Endothelial cell of umbilical vein (primary cell): ENCODE measurements around the gene BMPR1B. TPM values are rescaled to one million over a fixed set of nuclear protein-coding genes. Genes with fewer than 3 reads are reported as not detected.

Experiments
- BruUV-seq: library from RNA; stranded (reverse); fragments of 400-500 nt; replicated peaks from 2 replicates; lab custom pipeline; 2021; lab: Mats Ljungman, UMichigan
- CTCF ChIA-PET: fragments of 300-600, 350-600 bp; sonication (Branson Sonifier 250); formaldehyde crosslinking; loops from one replicate; lab custom pipeline; 2021; ENCODE audit warnings: antibody characterized with exemption, inconsistent platforms; lab: Charles Lee
- POLR2A ChIA-PET: fragments of 300-600, 350-600 bp; sonication (Branson Sonifier 250); formaldehyde crosslinking; loops from one replicate; lab custom pipeline; 2021; ENCODE audit warnings: antibody characterized with exemption, inconsistent platforms; lab: Charles Lee
- DNase-seq: peaks from one replicate; pipeline ENCODE4 v3.0.0-alpha.2; 2011; ENCODE audit warnings: low read depth, low spot score
- FAIRE-seq: peaks from 2 replicates; lab custom pipeline; 2011; peaks lifted over from hg19 to GRCh38; lab: Jason Lieb, UNC
- H2AFZ ChIP-seq: 2 replicates; pipeline ENCODE4 v1.6.0; 2012; ENCODE audit warnings: low read depth, low read length, control low read depth, inconsistent platforms
- H3K27ac ChIP-seq: 2 replicates; pipeline ENCODE4 v1.5.1; 2011; ENCODE audit warnings: low read depth, mild to moderate bottlenecking, control low read depth, low read length, moderate library complexity; ENCODE audit not compliant: insufficient read depth
- H3K27me3 ChIP-seq, 2 experiments: 2 replicates each; pipeline versions ENCODE4 v1.6.0 to v1.6.1; 2011; ENCODE audit warnings: low read length in 2 of 2, mixed read lengths in 1 of 2; ENCODE audit not compliant: control insufficient read depth in 2 of 2, insufficient read depth in 2 of 2
- H3K36me3 ChIP-seq, 2 experiments: 2 replicates in 1 of 2; 3 replicates in 1 of 2; pipeline ENCODE4 v1.5.1; 2011; ENCODE audit warnings: low read length in 2 of 2, mild to moderate bottlenecking in 1 of 2, moderate library complexity in 1 of 2; ENCODE audit not compliant: control insufficient read depth in 2 of 2, insufficient read depth in 2 of 2; ENCODE audit errors: extremely low read depth in 1 of 2
- H3K4me1 ChIP-seq: 3 replicates; pipeline ENCODE4 v1.5.1; 2011; ENCODE audit warnings: mild to moderate bottlenecking, low read length; ENCODE audit not compliant: control insufficient read depth, insufficient read depth; ENCODE audit errors: extremely low read depth
- H3K4me2 ChIP-seq: 2 replicates; pipeline ENCODE4 v1.6.1; 2011; ENCODE audit warnings: low read length, control low read depth, mixed read lengths; ENCODE audit not compliant: insufficient read depth
- H3K4me3 ChIP-seq, 3 experiments: fragments of 200-600 bp in 1 of 3; sonication (generic), shearing (Covaris generic) in 1 of 3; replicated peaks in 1 of 3; 2 replicates each; pipeline ENCODE4 v1.5.1; 2011 to 2016; ENCODE audit warnings: control low read depth in 3 of 3, low read length in 3 of 3, mild to moderate bottlenecking in 2 of 3, inconsistent platforms in 1 of 3, low read depth in 1 of 3, moderate library complexity in 1 of 3; ENCODE audit not compliant: insufficient read depth in 1 of 3
- H3K79me2 ChIP-seq: 2 replicates; pipeline ENCODE4 v1.6.0; 2012; ENCODE audit warnings: low read length, inconsistent platforms; ENCODE audit not compliant: control insufficient read depth, insufficient read depth
- H3K9ac ChIP-seq: replicated peaks from 2 replicates; pipeline ENCODE3; 2011; ENCODE audit warnings: low read length, control low read depth; ENCODE audit not compliant: insufficient read depth; ENCODE audit errors: extremely low read depth
- H3K9me1 ChIP-seq: replicated peaks from 3 replicates; pipeline ENCODE4 v1.6.0; 2011; ENCODE audit warnings: mild to moderate bottlenecking, low read length; ENCODE audit not compliant: control insufficient read depth, insufficient read depth; ENCODE audit errors: extremely low read depth
- H3K9me3 ChIP-seq: replicated peaks from 2 replicates; pipeline ENCODE4 v1.5.1; 2012; ENCODE audit warnings: low read length, inconsistent platforms; ENCODE audit not compliant: control insufficient read depth, insufficient read depth
- H4K20me1 ChIP-seq: replicated peaks from 2 replicates; pipeline ENCODE3; 2011; ENCODE audit warnings: mild to moderate bottlenecking, low read length; ENCODE audit not compliant: control insufficient read depth, insufficient read depth; ENCODE audit errors: extremely low read depth
- EZH2 ChIP-seq: IDR thresholded peaks from 2 replicates; pipeline ENCODE4 v1.6.1; 2012; ENCODE audit warnings: borderline replicate concordance, low read depth, mild to moderate bottlenecking, moderate library complexity, low read length, inconsistent platforms; ENCODE audit not compliant: severe bottlenecking
- FOS ChIP-seq: IDR thresholded peaks from 2 replicates; pipeline ENCODE4 v1.6.1; 2011; ENCODE audit warnings: mild to moderate bottlenecking, low read length, moderate library complexity, borderline replicate concordance; ENCODE audit not compliant: insufficient read depth
- GATA2 ChIP-seq: IDR thresholded peaks from 2 replicates; pipeline ENCODE4 v1.7.0; 2011; ENCODE audit warnings: low read depth, mild to moderate bottlenecking, moderate library complexity, mixed read lengths, low read length; ENCODE audit not compliant: insufficient read length, insufficient read depth
- JUN ChIP-seq: IDR thresholded peaks from 2 replicates; pipeline ENCODE4 v1.6.1; 2011; ENCODE audit warnings: borderline replicate concordance, low read depth; ENCODE audit not compliant: insufficient read length, insufficient read depth
- MYC ChIP-seq: IDR thresholded peaks from one replicate; pipeline ENCODE4 v1.6.1; 2011; ENCODE audit warnings: mild to moderate bottlenecking, low read depth, low read length
- POLR2A ChIP-seq: IDR thresholded peaks from 2 replicates; pipeline ENCODE4 v1.6.1; 2012; ENCODE audit warnings: low read depth, mild to moderate bottlenecking, control low read depth, low read length
- POLR2AphosphoS5 ChIP-seq: IDR thresholded peaks from 2 replicates; pipeline ENCODE4 v1.6.1; 2012; ENCODE audit warnings: low read depth, mild to moderate bottlenecking, control low read depth, low read length, moderate library complexity; ENCODE audit not compliant: insufficient read depth
- dilution Hi-C: fragments of 300-500 bp; cut with MboI; formaldehyde crosslinking; loops from one replicate; pipeline ENCODE4 v1.15.0; 2019; ENCODE audit warnings: low sequenced_read_pairs; ENCODE audit not compliant: extremely low pct_ligation_motif_present
- intact Hi-C: fragments of 100-400 bp; cut with micrococcal nuclease; formaldehyde crosslinking; loops from one replicate; pipeline ENCODE4 v1.10.0; 2022
- polyA plus RNA-seq, 4 experiments: library from polyadenylated mRNA; depleted of rRNA in 3 of 4; stranded (reverse) in 3 of 4; unstranded in 1 of 4; fragments of >200 nt; gene quantifications; 2 replicates each; pipeline versions ENCODE4 v1.2.1 to v1.2.3, GENCODE V29; 2011 to 2012; ENCODE audit warnings: missing spikeins in 1 of 4
- total RNA-seq: library from RNA; stranded (reverse); gene quantifications from 2 replicates; pipeline ENCODE4 v1.2.3, GENCODE V29; 2021
- TF ChIP-seq, protein P1 (sequence below), 2 donors: IDR thresholded peaks; 1 replicate in 1 of 2; 2 replicates in 1 of 2; pipeline ENCODE4 v1.5.1; 2011; ENCODE audit warnings: low read length in 2 of 2, mild to moderate bottlenecking in 2 of 2, moderate library complexity in 2 of 2, control low read depth in 1 of 2, inconsistent platforms in 1 of 2, low read depth in 1 of 2; ENCODE audit not compliant: insufficient read depth in 1 of 2; ENCODE audit errors: extremely low read depth in 1 of 2
- TF ChIP-seq, protein P2 (sequence below): IDR thresholded peaks from 2 replicates; pipeline ENCODE4 v1.6.1; 2011; ENCODE audit not compliant: insufficient read depth, insufficient read length

Gene BMPR1B
- total and polyA plus RNA-seq, 2 donors (not counting 3 experiments of a cell fraction or from before 2014, with no cell fraction given): 0.28 to 2.1 TPM

DNA sequence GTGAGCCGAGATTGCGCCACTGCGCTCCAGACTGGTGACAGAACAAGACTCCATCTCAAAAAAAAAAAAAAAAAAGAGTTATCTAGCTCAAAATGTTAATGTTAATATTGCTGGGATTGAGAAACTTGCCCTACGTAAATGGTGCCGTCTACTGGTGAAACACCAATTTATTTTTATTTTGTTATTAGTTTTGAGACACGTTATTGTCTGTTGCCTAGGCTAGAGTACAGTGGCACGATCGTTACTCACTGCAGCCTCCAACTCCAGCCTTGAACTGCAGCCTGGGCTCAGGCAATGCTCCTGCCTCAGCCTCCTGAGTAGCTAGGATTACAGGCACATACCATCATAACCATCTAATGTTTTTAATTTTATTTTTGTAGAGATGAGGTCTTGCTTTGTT lies 262.8 kb downstream of the BMPR1B start:
- no peaks in the 10 kb centered on the region for H3K36me3 ChIP-seq
- CTCF ChIA-PET: interaction anchor here (1.3 kb wide), 1 partner anchor 242 kb away, joined by 4 read pairs; no protein-coding TSS in a partner anchor
- intact Hi-C loops: no loop called here

DNA sequence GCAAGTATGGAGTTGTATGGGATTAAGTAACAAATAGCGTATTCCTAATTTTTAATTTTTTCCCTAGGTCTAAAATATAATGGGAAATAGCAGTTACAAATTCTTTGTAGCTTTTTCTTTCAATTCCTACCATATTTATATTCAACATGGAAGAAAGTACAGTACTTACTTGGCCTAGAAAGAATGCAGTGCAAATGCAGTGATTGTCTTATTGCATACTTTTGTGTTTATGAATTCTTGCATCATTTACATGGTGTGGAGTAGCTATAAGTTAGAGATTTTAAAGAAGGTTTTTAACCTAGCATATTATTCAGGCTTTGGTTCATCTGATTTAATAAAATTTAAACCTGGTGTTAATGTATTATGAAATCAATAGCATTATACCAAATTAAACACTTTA lies 263.3 kb downstream of the BMPR1B start:
- ChIA-PET CTCF (interaction anchor here (1.0 to 1.3 kb wide), 2 partner anchors 10 to 242 kb away, joined by 3 to 4 read pairs; no protein-coding TSS in a partner anchor), POLR2A (no interaction called here)
- TF ChIP-seq FOS (no peak), MYC (no peak), EZH2 (no peak), POLR2AphosphoS5 (no peak), GATA2 (no peak), JUN (no peak), POLR2A (no peak)
- TF ChIP-seq, protein P1, sequence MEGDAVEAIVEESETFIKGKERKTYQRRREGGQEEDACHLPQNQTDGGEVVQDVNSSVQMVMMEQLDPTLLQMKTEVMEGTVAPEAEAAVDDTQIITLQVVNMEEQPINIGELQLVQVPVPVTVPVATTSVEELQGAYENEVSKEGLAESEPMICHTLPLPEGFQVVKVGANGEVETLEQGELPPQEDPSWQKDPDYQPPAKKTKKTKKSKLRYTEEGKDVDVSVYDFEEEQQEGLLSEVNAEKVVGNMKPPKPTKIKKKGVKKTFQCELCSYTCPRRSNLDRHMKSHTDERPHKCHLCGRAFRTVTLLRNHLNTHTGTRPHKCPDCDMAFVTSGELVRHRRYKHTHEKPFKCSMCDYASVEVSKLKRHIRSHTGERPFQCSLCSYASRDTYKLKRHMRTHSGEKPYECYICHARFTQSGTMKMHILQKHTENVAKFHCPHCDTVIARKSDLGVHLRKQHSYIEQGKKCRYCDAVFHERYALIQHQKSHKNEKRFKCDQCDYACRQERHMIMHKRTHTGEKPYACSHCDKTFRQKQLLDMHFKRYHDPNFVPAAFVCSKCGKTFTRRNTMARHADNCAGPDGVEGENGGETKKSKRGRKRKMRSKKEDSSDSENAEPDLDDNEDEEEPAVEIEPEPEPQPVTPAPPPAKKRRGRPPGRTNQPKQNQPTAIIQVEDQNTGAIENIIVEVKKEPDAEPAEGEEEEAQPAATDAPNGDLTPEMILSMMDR (IDR thresholded peaks at IDR 0.05; ENCODE audit: extremely low read depth in 1 of 2, insufficient read depth in 1 of 2, low read depth in 1 of 2, low read length in 2 of 2): no peak
- TF ChIP-seq, protein P2, sequence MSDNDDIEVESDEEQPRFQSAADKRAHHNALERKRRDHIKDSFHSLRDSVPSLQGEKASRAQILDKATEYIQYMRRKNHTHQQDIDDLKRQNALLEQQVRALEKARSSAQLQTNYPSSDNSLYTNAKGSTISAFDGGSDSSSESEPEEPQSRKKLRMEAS: no peak
- no peak for DNase-seq
- no peak overlapping the region for H3K9ac ChIP-seq
- H3K9me1 ChIP-seq: no peaks in the 10 kb centered on the region
- no peak overlapping the region for H2AFZ ChIP-seq
- no peaks in the 10 kb centered on the region for H3K79me2 ChIP-seq
- H3K36me3 ChIP-seq: no peaks in the 10 kb centered on the region
- H3K4me3 ChIP-seq: no peak overlapping the region
- H3K4me1 ChIP-seq: peaks cover 4% of the 10 kb centered on the region
- intact Hi-C loops (no loop called here), dilution Hi-C loops (no loop called here)
- no peak for FAIRE-seq
- no peaks in the 10 kb centered on the region for H3K9me3 ChIP-seq
- no peak overlapping the region for H3K4me2 ChIP-seq
- no peak overlapping the region for H3K27ac ChIP-seq
- no TSS peak for BruUV-seq
- no peaks in the 10 kb centered on the region for H3K27me3 ChIP-seq
- no peaks in the 10 kb centered on the region for H4K20me1 ChIP-seq

More for the DNA sequence above, 262.8 kb downstream of the BMPR1B start:
- no peak overlapping the region for H3K4me3 ChIP-seq
- no TSS peak for BruUV-seq
- H2AFZ ChIP-seq: no peak overlapping the region
- H4K20me1 ChIP-seq: no peaks in the 10 kb centered on the region
- no peak overlapping the region for H3K27ac ChIP-seq
- H3K9ac ChIP-seq: no peak overlapping the region
- H3K9me3 ChIP-seq: no peaks in the 10 kb centered on the region
- H3K27me3 ChIP-seq: no peaks in the 10 kb centered on the region
- TF ChIP-seq GATA2: no peak
- no peak for TF ChIP-seq POLR2A
- TF ChIP-seq, protein P1 (IDR thresholded peaks at IDR 0.05; ENCODE audit: extremely low read depth in 1 of 2, insufficient read depth in 1 of 2, low read depth in 1 of 2, low read length in 2 of 2): no peak
- no peak for TF ChIP-seq POLR2AphosphoS5
- TF ChIP-seq EZH2: no peak
- TF ChIP-seq MYC: no peak
- no peak for TF ChIP-seq FOS
- dilution Hi-C loops: no loop called here
- H3K9me1 ChIP-seq: no peaks in the 10 kb centered on the region
- H3K4me2 ChIP-seq: no peak overlapping the region
- no peaks in the 10 kb centered on the region for H3K79me2 ChIP-seq
- peaks cover 4% of the 10 kb centered on the region for H3K4me1 ChIP-seq
- FAIRE-seq (no peak), DNase-seq (no peak)
- POLR2A ChIA-PET: no interaction called here
